GM04503 (cell line): ENCODE data around the gene ACCSL.

Experiments
- DNase-seq: peaks from one replicate; pipeline ENCODE4 v3.0.0-alpha.2; 2012; ENCODE audit warnings: low read depth

The ACCSL gene

GRCh38 chr11:44096360-44097185 is 48.8 kb downstream of the ACCSL start:
- DNase-seq, result peak; percentile 37

GRCh38 chr11:44097821-44098220 is 50.0 kb downstream of the ACCSL start:
- DNase-seq, result no peak

DNA sequence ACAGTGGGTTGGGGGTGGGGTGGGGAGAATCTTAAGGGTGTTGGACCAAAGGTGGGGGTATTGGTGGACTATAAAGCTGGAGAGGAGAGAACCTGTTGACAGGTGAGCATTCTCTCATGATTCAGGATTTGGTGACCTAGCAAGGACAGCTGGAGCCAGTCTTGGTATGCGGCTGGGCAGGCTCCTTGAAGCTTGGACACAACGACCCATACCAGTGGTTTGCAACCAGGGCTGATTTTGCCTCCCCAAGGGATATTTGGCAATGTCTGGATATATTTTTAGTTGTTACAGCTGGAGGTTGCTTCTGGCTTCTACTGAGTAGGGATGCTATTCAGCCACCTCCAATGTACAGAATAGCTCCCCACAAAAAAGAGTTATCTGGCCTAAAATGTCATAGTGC is 53.3 kb downstream of the ACCSL start:
- DNase-seq, result no peak

DNA sequence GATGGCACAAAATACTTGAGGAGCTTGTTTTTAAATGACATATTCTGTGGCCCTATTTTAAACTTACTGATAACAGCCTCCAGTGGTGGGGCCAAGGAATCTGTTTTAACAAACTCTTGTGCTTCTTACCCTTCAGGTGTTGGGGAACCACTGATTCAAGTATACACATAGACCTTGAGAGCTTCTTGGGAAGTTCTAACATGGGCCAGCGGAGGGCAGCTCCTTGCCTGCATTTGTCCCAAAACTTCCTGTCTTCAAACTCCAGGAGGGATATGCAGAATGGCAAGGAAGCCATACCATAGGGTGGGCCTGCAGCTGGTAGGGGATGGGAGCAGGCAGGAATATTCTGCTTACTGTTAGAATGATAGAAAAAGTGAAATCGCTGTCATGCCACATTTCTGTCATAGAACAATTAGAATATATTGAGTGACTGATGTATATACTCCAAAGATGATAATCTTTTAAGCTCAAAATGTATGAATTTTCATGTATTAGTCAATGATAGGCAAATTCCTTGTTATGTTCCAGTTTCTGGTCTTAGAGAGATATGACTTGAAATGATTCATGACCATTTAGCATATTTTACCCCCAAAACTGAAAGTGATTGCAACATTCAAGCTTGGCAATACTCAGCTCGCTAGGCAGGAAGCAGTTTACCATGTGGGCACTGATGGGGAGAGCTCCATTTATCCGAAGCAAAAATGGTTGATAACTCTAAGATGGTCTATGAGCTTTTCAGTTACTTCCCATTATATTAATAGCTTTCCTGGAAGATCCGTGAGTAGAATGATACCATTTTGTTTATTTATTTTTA is 56.9 kb downstream of the ACCSL start:
- no peak for DNase-seq

GRCh38 chr11:44108260-44108659 is 60.5 kb downstream of the ACCSL start:
- DNase-seq, result no peak
